C1 segment of cervical spinal cord (tissue), 14 donors: ENCODE data around the gene PGLYRP2.
"Not testable (repeated sequence)": the region's sequence is repeated elsewhere in the genome, so short reads cannot be mapped to it uniquely, and the experiment has no call there.

Experiments
- DNase-seq, 14 donors: peaks; one replicate each; lab custom pipeline; 2025; lab: John Stamatoyannopoulos, UW

Gene PGLYRP2

GRCh38 chr19:15487038-15487437 is 7.7 kb upstream of the PGLYRP2 start:
- no peak for DNase-seq

- not testable (repeated sequence) for DNase-seq
Observed at GRCh38 chr19:15485768-15486167, 6.5 kb upstream of the PGLYRP2 start.

GRCh38 chr19:15480996-15481395 is 1.7 kb upstream of the PGLYRP2 start:
- DNase-seq: not testable (repeated sequence)

GRCh38 chr19:15476325-15476724 is 3.0 kb downstream of the PGLYRP2 start:
- DNase-seq: no peak

- no peak for DNase-seq
Observed at GRCh38 chr19:15475611-15476010, 3.7 kb downstream of the PGLYRP2 start.

GRCh38 chr19:15475169-15475568 is 4.1 kb downstream of the PGLYRP2 start:
- no peak for DNase-seq

- DNase-seq: not testable (repeated sequence)
Observed at GRCh38 chr19:15473821-15474220, 5.5 kb downstream of the PGLYRP2 start.

- DNase-seq: no peak
Observed at GRCh38 chr19:15471639-15472101, 7.6 kb downstream of the PGLYRP2 start.

- DNase-seq: no peak
Observed at GRCh38 chr19:15469513-15470297, 9.6 kb downstream of the PGLYRP2 start.

- no peak for DNase-seq
Observed at GRCh38 chr19:15468675-15469512, 10.4 kb downstream of the PGLYRP2 start.

- no peak for DNase-seq
Observed at GRCh38 chr19:15467734-15468214, 11.5 kb downstream of the PGLYRP2 start.

GRCh38 chr19:15466851-15467733 is 12.2 kb downstream of the PGLYRP2 start:
- no peak for DNase-seq

GRCh38 chr19:15464394-15465385 is 14.6 kb downstream of the PGLYRP2 start, which contains the start of gene RASAL3:
Gene RASAL3, minus strand, starts transcription at chr19:15464544. Its CDS starts 186 bp downstream, at chr19:15464358.
- peak in 3 of 14 donors; percentile 13 to 57 (median 14) for DNase-seq

GRCh38 chr19:15463861-15464371 is 15.4 kb downstream of the PGLYRP2 start:
- peak in 2 of 14 donors; percentile 20 to 23 for DNase-seq

- no peak for DNase-seq
Observed at GRCh38 chr19:15461694-15462093, 17.6 kb downstream of the PGLYRP2 start.

- no peak for DNase-seq
Observed at GRCh38 chr19:15457701-15458484, 21.4 kb downstream of the PGLYRP2 start.

GRCh38 chr19:15456871-15457700 is 22.2 kb downstream of the PGLYRP2 start:
- DNase-seq: no peak

- no peak for DNase-seq
Observed at GRCh38 chr19:15456441-15456840, 22.9 kb downstream of the PGLYRP2 start.
